Cardiac fibroblast (primary cell): ENCODE results near the gene NR1D2.

Source experiments
- DNase-seq, 2 donors: peaks; one replicate each; pipeline versions ENCODE4 v3.0.0 to v3.0.0-alpha.2; 2010; ENCODE audit warnings: low read depth in 2 of 2
- H3K4me3 ChIP-seq, 2 donors: replicated peaks in 1 of 2; 1 replicate in 1 of 2; 2 replicates in 1 of 2; pipeline ENCODE4 v1.5.1; 2011; ENCODE audit warnings: low read depth in 2 of 2, low read length in 2 of 2, mild to moderate bottlenecking in 2 of 2, moderate library complexity in 1 of 2
- CTCF ChIP-seq: IDR thresholded peaks from one replicate; pipeline ENCODE4 v1.5.1; 2011; ENCODE audit warnings: low read depth, mild to moderate bottlenecking, low read length, inconsistent platforms

Gene NR1D2

GRCh38 chr3:23932571-23932970 is 12.5 kb upstream of the NR1D2 start:
- H3K4me3 ChIP-seq = no peak overlapping the region
- DNase-seq = no peak

GRCh38 chr3:23934253-23934652 is 10.8 kb upstream of the NR1D2 start:
- no peak overlapping the region for H3K4me3 ChIP-seq
- TF ChIP-seq CTCF = no peak
- no peak for DNase-seq

More at GRCh38 chr3:23932571-23932970, 12.5 kb upstream of the NR1D2 start:
- no peak for TF ChIP-seq CTCF

GRCh38 chr3:23937296-23937695 is 7.8 kb upstream of the NR1D2 start:
- H3K4me3 ChIP-seq = no peak overlapping the region
- no peak for DNase-seq
- no peak for TF ChIP-seq CTCF

- H3K4me3 ChIP-seq = no peak overlapping the region
- DNase-seq = no peak
- no peak for TF ChIP-seq CTCF
Observed at GRCh38 chr3:23938688-23939087, 6.4 kb upstream of the NR1D2 start.

GRCh38 chr3:23940775-23941174 is 4.3 kb upstream of the NR1D2 start:
- H3K4me3 ChIP-seq = no peak overlapping the region
- DNase-seq = no peak
- TF ChIP-seq CTCF = no peak

- no peak for DNase-seq
- TF ChIP-seq CTCF = no peak
- H3K4me3 ChIP-seq = no peak overlapping the region
Observed at GRCh38 chr3:23941440-23941839, 3.6 kb upstream of the NR1D2 start.

GRCh38 chr3:23942546-23942945 is 2.5 kb upstream of the NR1D2 start:
- no peak for DNase-seq
- H3K4me3 ChIP-seq = no peak overlapping the region
- TF ChIP-seq CTCF = no peak
